ENCODE data around the gene ZFAND3. TPM values are rescaled to one million over a fixed set of nuclear protein-coding genes. Genes with fewer than 3 reads are reported as not detected.

Gene ZFAND3
- total and polyA plus RNA-seq, 2 donors (not counting 3 experiments of a cell fraction or from before 2014, with no cell fraction given), result 15.4 to 54.2 TPM

GRCh38 chr6:37919417-37920157, 100.1 kb downstream of the ZFAND3 start:
- Histone ChIP-seq H2AFZ (ENCODE audit: low read depth, low read length) (no peak overlapping the region), H4K20me1 (replicated peaks; ENCODE audit: control insufficient read depth, extremely low read depth, insufficient read depth, low read length) (peaks cover 5% of the 10 kb centered on the region), H3K27me3 (ENCODE audit: control insufficient read depth in 2 of 2, insufficient read depth in 2 of 2, low read length in 2 of 2) (no peaks in the 10 kb centered on the region), H3K4me3 (replicated peaks in 1 of 3; ENCODE audit: insufficient read depth in 1 of 3, low read depth in 1 of 3, low read length in 3 of 3) (no peak overlapping the region), H3K36me3 (ENCODE audit: control insufficient read depth in 2 of 2, extremely low read depth in 1 of 2, insufficient read depth in 2 of 2, low read length in 2 of 2) (no peaks in the 10 kb centered on the region), H3K9ac (replicated peaks; ENCODE audit: extremely low read depth, insufficient read depth, low read length) (no peak overlapping the region), H3K4me2 (ENCODE audit: insufficient read depth, low read length) (no peak overlapping the region), H3K79me2 (ENCODE audit: control insufficient read depth, insufficient read depth, low read length) (peaks cover 86% of the 10 kb centered on the region), H3K27ac (ENCODE audit: insufficient read depth, low read depth, low read length) (no peak overlapping the region), H3K4me1 (ENCODE audit: control insufficient read depth, extremely low read depth, insufficient read depth, low read length) (no peaks in the 10 kb centered on the region), H3K9me1 (replicated peaks; ENCODE audit: control insufficient read depth, extremely low read depth, insufficient read depth, low read length) (peaks cover 2% of the 10 kb centered on the region), H3K9me3 (replicated peaks; ENCODE audit: control insufficient read depth, insufficient read depth, low read length) (no peaks in the 10 kb centered on the region)
- intact Hi-C loops (cut with micrococcal nuclease) (no loop called here), dilution Hi-C loops (cut with MboI; ENCODE audit: extremely low pct_ligation_motif_present, low sequenced_read_pairs) (no loop called here)
- POLR2A ChIA-PET, result no interaction called here
- BruUV-seq (replicated peaks), result no TSS peak
- TF ChIP-seq POLR2AphosphoS5 (IDR thresholded peaks at IDR 0.05; ENCODE audit: insufficient read depth, low read depth, low read length) (no peak), MAX (IDR thresholded peaks at IDR 0.05; ENCODE audit: insufficient read depth, insufficient read length) (no peak)
- CTCF ChIA-PET, result interaction anchor here (1.7 kb wide), 1 partner anchor 17 kb away, joined by 5 read pairs; no protein-coding TSS in a partner anchor
- no peak for DNase-seq (ENCODE audit: low read depth, low spot score)
- no peak for FAIRE-seq

- H3K27me3 ChIP-seq (ENCODE audit: control insufficient read depth in 2 of 2, insufficient read depth in 2 of 2, low read length in 2 of 2), result no peaks in the 10 kb centered on the region
- H3K79me2 ChIP-seq (ENCODE audit: control insufficient read depth, insufficient read depth, low read length), result peaks cover 85% of the 10 kb centered on the region
- intact Hi-C loops (cut with micrococcal nuclease) (no loop called here), dilution Hi-C loops (cut with MboI; ENCODE audit: extremely low pct_ligation_motif_present, low sequenced_read_pairs) (no loop called here)
- H3K9me1 ChIP-seq (replicated peaks; ENCODE audit: control insufficient read depth, extremely low read depth, insufficient read depth, low read length), result peaks cover 2% of the 10 kb centered on the region
- ChIA-PET POLR2A (no interaction called here), CTCF (interaction anchor here (1.2 to 1.7 kb wide), 2 partner anchors 16 to 130 kb away, joined by 3 to 5 read pairs; no protein-coding TSS in a partner anchor)
- DNase-seq (ENCODE audit: low read depth, low spot score), result no peak
- H4K20me1 ChIP-seq (replicated peaks; ENCODE audit: control insufficient read depth, extremely low read depth, insufficient read depth, low read length), result peaks cover 3% of the 10 kb centered on the region
- no peaks in the 10 kb centered on the region for H3K4me1 ChIP-seq (ENCODE audit: control insufficient read depth, extremely low read depth, insufficient read depth, low read length)
- H3K4me3 ChIP-seq (replicated peaks in 1 of 3; ENCODE audit: insufficient read depth in 1 of 3, low read depth in 1 of 3, low read length in 3 of 3), result no peak overlapping the region
- H3K36me3 ChIP-seq (ENCODE audit: control insufficient read depth in 2 of 2, extremely low read depth in 1 of 2, insufficient read depth in 2 of 2, low read length in 2 of 2), result no peaks in the 10 kb centered on the region
- no peak overlapping the region for H2AFZ ChIP-seq (ENCODE audit: low read depth, low read length)
- H3K9ac ChIP-seq (replicated peaks; ENCODE audit: extremely low read depth, insufficient read depth, low read length), result no peak overlapping the region
- BruUV-seq (replicated peaks), result no TSS peak
- TF ChIP-seq JUN (IDR thresholded peaks at IDR 0.05; ENCODE audit: borderline replicate concordance, insufficient read depth, insufficient read length, low read depth) (no peak), FOS (IDR thresholded peaks at IDR 0.05; ENCODE audit: borderline replicate concordance, insufficient read depth, low read length) (no peak), GATA2 (IDR thresholded peaks at IDR 0.05; ENCODE audit: insufficient read depth, insufficient read length, low read depth, low read length) (no peak), POLR2A (IDR thresholded peaks at IDR 0.05; ENCODE audit: low read depth, low read length) (no peak), CTCF (IDR thresholded peaks at IDR 0.05; ENCODE audit: extremely low read depth in 1 of 2, insufficient read depth in 1 of 2, low read depth in 1 of 2, low read length in 2 of 2) (no peak), POLR2AphosphoS5 (IDR thresholded peaks at IDR 0.05; ENCODE audit: insufficient read depth, low read depth, low read length) (no peak), EZH2 (IDR thresholded peaks at IDR 0.05; ENCODE audit: borderline replicate concordance, low read depth, low read length, severe bottlenecking) (no peak), MAX (IDR thresholded peaks at IDR 0.05; ENCODE audit: insufficient read depth, insufficient read length) (no peak), MYC (IDR thresholded peaks at IDR 0.05; ENCODE audit: low read depth, low read length) (no peak)
- no peak overlapping the region for H3K27ac ChIP-seq (ENCODE audit: insufficient read depth, low read depth, low read length)
- no peaks in the 10 kb centered on the region for H3K9me3 ChIP-seq (replicated peaks; ENCODE audit: control insufficient read depth, insufficient read depth, low read length)
- H3K4me2 ChIP-seq (ENCODE audit: insufficient read depth, low read length), result no peak overlapping the region
- FAIRE-seq, result no peak
Observed at GRCh38 chr6:37920667-37921066, 101.1 kb downstream of the ZFAND3 start.
